ENCODE data around the gene RAD51B. TPM values are rescaled to one million over a fixed set of nuclear protein-coding genes. Genes with fewer than 3 reads are reported as not detected.

RAD51B gene
- total RNA-seq, 1 experiment from 2014 or later, result 14.2 TPM

DNA sequence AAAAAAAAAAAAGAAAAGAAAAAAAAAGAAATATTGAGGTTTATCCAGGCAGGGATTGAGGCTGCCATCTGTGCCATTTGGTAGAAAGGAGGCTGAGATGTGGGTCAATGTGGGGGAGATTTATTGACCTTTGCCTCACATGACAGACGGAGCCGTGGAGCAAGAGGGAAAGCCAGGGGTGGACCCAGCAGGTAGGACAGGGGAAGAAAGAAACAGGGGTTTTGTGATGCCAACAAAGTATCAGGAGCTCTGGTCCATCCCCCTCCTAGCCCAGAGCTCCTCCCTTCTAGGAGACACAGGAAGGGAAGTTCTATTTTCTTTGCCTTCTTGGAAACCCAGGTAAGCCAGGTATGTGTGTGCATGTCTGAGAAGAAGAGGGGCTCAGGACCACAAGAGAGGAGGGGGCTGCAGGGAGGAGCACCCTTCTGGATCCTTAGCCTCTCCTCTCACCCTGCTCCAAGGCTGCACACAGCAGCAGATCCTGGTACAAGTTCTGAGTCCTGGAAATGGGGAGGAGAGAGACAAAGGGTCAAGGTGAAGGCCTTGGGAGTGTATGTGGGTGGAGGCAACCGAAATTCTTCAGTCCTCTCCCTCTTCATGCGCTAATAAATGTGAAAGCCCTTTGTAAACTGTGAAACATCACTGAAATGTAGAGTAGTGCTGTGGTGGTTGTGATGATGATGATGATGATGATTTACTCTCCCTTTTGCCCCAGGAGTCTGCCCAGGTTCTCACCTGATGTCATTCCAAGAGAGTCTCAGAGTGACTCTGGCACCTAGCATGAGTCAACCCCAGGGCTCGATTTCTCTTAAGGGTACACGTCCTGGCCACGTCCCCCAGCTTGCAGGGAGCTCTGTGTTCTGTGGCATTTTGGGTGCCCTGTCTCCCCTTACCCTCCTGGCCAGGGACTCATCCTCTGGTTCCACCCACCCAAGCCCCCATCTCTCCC, 947.0 kb downstream of the RAD51B start:
- H3K9me3 Mint-ChIP-seq, result no peaks in the 10 kb centered on the region
- ATAC-seq (peak; percentile 44), DNase-seq (ENCODE audit: low spot score) (no peak)
- no peaks in the 10 kb centered on the region for H3K36me3 Mint-ChIP-seq
- no peaks in the 10 kb centered on the region; the same call in 1 of the 2 replicates for H3K27me3 Mint-ChIP-seq (ENCODE audit: low read depth)
- CTCF ChIA-PET, result interaction anchor here (1.0 to 1.6 kb wide), 3 partner anchors 9 to 27 kb away, joined by 3 to 6 read pairs (median 3); partner anchors contain the start of gene ZFP36L1
- POLR2A ChIA-PET, result interaction anchor here (0.7 kb wide), 1 partner anchor 208 kb away, joined by 6 read pairs; no protein-coding TSS in a partner anchor
- H3K4me1 Mint-ChIP-seq, result peaks cover 25% of the 10 kb centered on the region
- H3K27ac Mint-ChIP-seq, result no peak overlapping the region
- no peak overlapping the region for H3K4me3 Mint-ChIP-seq
- TF ChIP-seq, protein P1, sequence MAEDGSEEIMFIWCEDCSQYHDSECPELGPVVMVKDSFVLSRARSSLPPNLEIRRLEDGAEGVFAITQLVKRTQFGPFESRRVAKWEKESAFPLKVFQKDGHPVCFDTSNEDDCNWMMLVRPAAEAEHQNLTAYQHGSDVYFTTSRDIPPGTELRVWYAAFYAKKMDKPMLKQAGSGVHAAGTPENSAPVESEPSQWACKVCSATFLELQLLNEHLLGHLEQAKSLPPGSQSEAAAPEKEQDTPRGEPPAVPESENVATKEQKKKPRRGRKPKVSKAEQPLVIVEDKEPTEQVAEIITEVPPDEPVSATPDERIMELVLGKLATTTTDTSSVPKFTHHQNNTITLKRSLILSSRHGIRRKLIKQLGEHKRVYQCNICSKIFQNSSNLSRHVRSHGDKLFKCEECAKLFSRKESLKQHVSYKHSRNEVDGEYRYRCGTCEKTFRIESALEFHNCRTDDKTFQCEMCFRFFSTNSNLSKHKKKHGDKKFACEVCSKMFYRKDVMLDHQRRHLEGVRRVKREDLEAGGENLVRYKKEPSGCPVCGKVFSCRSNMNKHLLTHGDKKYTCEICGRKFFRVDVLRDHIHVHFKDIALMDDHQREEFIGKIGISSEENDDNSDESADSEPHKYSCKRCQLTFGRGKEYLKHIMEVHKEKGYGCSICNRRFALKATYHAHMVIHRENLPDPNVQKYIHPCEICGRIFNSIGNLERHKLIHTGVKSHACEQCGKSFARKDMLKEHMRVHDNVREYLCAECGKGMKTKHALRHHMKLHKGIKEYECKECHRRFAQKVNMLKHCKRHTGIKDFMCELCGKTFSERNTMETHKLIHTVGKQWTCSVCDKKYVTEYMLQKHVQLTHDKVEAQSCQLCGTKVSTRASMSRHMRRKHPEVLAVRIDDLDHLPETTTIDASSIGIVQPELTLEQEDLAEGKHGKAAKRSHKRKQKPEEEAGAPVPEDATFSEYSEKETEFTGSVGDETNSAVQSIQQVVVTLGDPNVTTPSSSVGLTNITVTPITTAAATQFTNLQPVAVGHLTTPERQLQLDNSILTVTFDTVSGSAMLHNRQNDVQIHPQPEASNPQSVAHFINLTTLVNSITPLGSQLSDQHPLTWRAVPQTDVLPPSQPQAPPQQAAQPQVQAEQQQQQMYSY (CRISPR knock-in tag; IDR thresholded peaks at IDR 0.05), result peak; percentile 83
- TF ChIP-seq, protein P2, sequence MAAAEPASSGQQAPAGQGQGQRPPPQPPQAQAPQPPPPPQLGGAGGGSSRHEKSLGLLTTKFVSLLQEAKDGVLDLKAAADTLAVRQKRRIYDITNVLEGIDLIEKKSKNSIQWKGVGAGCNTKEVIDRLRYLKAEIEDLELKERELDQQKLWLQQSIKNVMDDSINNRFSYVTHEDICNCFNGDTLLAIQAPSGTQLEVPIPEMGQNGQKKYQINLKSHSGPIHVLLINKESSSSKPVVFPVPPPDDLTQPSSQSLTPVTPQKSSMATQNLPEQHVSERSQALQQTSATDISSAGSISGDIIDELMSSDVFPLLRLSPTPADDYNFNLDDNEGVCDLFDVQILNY (CRISPR knock-in tag; IDR thresholded peaks at IDR 0.05), result no peak

GRCh38 chr14:68767248-68767645, 947.7 kb downstream of the RAD51B start:
- ChIA-PET CTCF (interaction anchor here (0.8 to 1.6 kb wide), 3 partner anchors 10 to 26 kb away, joined by 3 to 6 read pairs (median 3); partner anchors contain the start of gene ZFP36L1), POLR2A (no interaction called here)
- DNase-seq (ENCODE audit: low spot score) (no peak), ATAC-seq (no peak)
- Mint-ChIP-seq H3K27ac (no peak overlapping the region), H3K9me3 (no peaks in the 10 kb centered on the region), H3K4me3 (no peak overlapping the region), H3K4me1 (peaks cover 25% of the 10 kb centered on the region), H3K36me3 (no peaks in the 10 kb centered on the region), H3K27me3 (ENCODE audit: low read depth) (no peaks in the 10 kb centered on the region; the same call in 1 of the 2 replicates)
- TF ChIP-seq, protein P2 (CRISPR knock-in tag; IDR thresholded peaks at IDR 0.05), result no peak
- TF ChIP-seq TEAD1 (CRISPR knock-in tag; IDR thresholded peaks at IDR 0.05) (no peak), ZBTB21 (CRISPR knock-in tag; IDR thresholded peaks at IDR 0.05; ENCODE audit: borderline replicate concordance) (no peak), CBFB (CRISPR knock-in tag; IDR thresholded peaks at IDR 0.05; ENCODE audit: low read depth) (no peak), USF1 (CRISPR knock-in tag; IDR thresholded peaks at IDR 0.05) (no peak), NR3C1 (CRISPR knock-in tag; conservative IDR thresholded peaks at IDR 0.05; ENCODE audit: low read depth) (no peak), OVOL2 (CRISPR knock-in tag; IDR thresholded peaks at IDR 0.05; ENCODE audit: borderline replicate concordance) (no peak), ZNF512 (CRISPR knock-in tag; IDR thresholded peaks at IDR 0.05; ENCODE audit: borderline replicate concordance) (no peak), FOXP1 (CRISPR knock-in tag; IDR thresholded peaks at IDR 0.05; ENCODE audit: borderline replicate concordance) (no peak)
- TF ChIP-seq, protein P1 (CRISPR knock-in tag; IDR thresholded peaks at IDR 0.05), result no peak
- TF ChIP-seq, protein P3, sequence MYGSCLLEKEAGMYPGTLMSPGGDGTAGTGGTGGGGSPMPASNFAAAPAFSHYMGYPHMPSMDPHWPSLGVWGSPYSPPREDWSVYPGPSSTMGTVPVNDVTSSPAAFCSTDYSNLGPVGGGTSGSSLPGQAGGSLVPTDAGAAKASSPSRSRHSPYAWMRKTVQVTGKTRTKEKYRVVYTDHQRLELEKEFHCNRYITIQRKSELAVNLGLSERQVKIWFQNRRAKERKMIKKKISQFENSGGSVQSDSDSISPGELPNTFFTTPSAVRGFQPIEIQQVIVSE (CRISPR knock-in tag; IDR thresholded peaks at IDR 0.05; ENCODE audit: borderline replicate concordance), result no peak
